ENCODE results near the gene PSMB5.

- TF ChIP-seq CTCF (IDR thresholded peaks at IDR 0.05; ENCODE audit: borderline replicate concordance, extremely low read depth, low read length, poor library complexity, severe bottlenecking): no peak
- TF ChIP-seq EZH2 (IDR thresholded peaks at IDR 0.05; ENCODE audit: borderline replicate concordance, low read depth, low read length, severe bottlenecking): no peak
These were observed 53.4 kb downstream of the PSMB5 start for GRCh38 chr14:22981090-22981875.

Data from DND-41 (cell line).